Measurements from ENCODE around the gene TENM4. TPM values are rescaled to one million over a fixed set of nuclear protein-coding genes. Genes with fewer than 3 reads are reported as not detected.

Gene TENM4
- total RNA-seq, 4 donors from 2014 or later: 4.0 to 14.6 (median 4.5) TPM

GRCh38 chr11:79179087-79179486 lies 261.7 kb downstream of the TENM4 start:
- no peak for TF ChIP-seq CTCF (IDR thresholded peaks at IDR 0.05; ENCODE audit: low read depth)

GRCh38 chr11:79174045-79175008 lies 266.5 kb downstream of the TENM4 start:
- no peak for TF ChIP-seq CTCF (IDR thresholded peaks at IDR 0.05; ENCODE audit: low read depth)

GRCh38 chr11:79173615-79174014 lies 267.2 kb downstream of the TENM4 start:
- no peak for TF ChIP-seq CTCF (IDR thresholded peaks at IDR 0.05; ENCODE audit: low read depth)

GRCh38 chr11:79170321-79170720 lies 270.5 kb downstream of the TENM4 start:
- no peak for TF ChIP-seq CTCF (IDR thresholded peaks at IDR 0.05; ENCODE audit: low read depth)

- TF ChIP-seq CTCF (IDR thresholded peaks at IDR 0.05; ENCODE audit: low read depth): no peak
Measured at GRCh38 chr11:79168530-79169110, 272.2 kb downstream of the TENM4 start.

- TF ChIP-seq CTCF (IDR thresholded peaks at IDR 0.05; ENCODE audit: low read depth): no peak
Measured at GRCh38 chr11:79167510-79168188, 273.2 kb downstream of the TENM4 start.

- no peak for TF ChIP-seq CTCF (IDR thresholded peaks at IDR 0.05; ENCODE audit: low read depth)
Measured at GRCh38 chr11:79165908-79166307, 274.9 kb downstream of the TENM4 start.

Data from subcutaneous adipose tissue (tissue), 4 donors.